DMS53 treated with DMSO at 0.1 percent for 48 hours (cell line): Measurements from ENCODE around the gene USP15.

Experiments
- DNase-seq: peaks from one replicate; lab custom pipeline; 2025; ENCODE audit not compliant: unreplicated experiment; lab: John Stamatoyannopoulos, UW

USP15 gene

GRCh38 chr12:62279058-62279457, 18.9 kb downstream of the USP15 start:
- DNase-seq, result no peak

- DNase-seq, result no peak
Measured at GRCh38 chr12:62279961-62280360, 19.8 kb downstream of the USP15 start.

- DNase-seq, result no peak
Measured at GRCh38 chr12:62282057-62282774, 22.0 kb downstream of the USP15 start.

- DNase-seq, result no peak
Measured at GRCh38 chr12:62284749-62285148, 24.5 kb downstream of the USP15 start.

- no peak for DNase-seq
Measured at GRCh38 chr12:62285284-62285683, 25.1 kb downstream of the USP15 start.

- DNase-seq, result no peak
Measured at GRCh38 chr12:62288328-62288727, 28.1 kb downstream of the USP15 start.

- DNase-seq, result no peak
Measured at GRCh38 chr12:62290846-62291245, 30.6 kb downstream of the USP15 start.

GRCh38 chr12:62291864-62292760, 31.9 kb downstream of the USP15 start:
- DNase-seq, result peak; percentile 3

- no peak for DNase-seq
Measured at GRCh38 chr12:62292761-62293344, 32.6 kb downstream of the USP15 start.

GRCh38 chr12:62294378-62294777, 34.2 kb downstream of the USP15 start:
- DNase-seq, result no peak

GRCh38 chr12:62296001-62296400, 35.8 kb downstream of the USP15 start:
- DNase-seq, result no peak

- DNase-seq, result no peak
Measured at GRCh38 chr12:62297321-62297720, 37.1 kb downstream of the USP15 start.

- no peak for DNase-seq
Measured at GRCh38 chr12:62299617-62300016, 39.4 kb downstream of the USP15 start.

GRCh38 chr12:62301080-62301798, 41.0 kb downstream of the USP15 start:
- DNase-seq, result no peak

GRCh38 chr12:62301799-62302133, 41.6 kb downstream of the USP15 start:
- no peak for DNase-seq

GRCh38 chr12:62304560-62304959, 44.4 kb downstream of the USP15 start:
- no peak for DNase-seq

GRCh38 chr12:62305778-62306177, 45.6 kb downstream of the USP15 start:
- no peak for DNase-seq

GRCh38 chr12:62306569-62307530, 46.6 kb downstream of the USP15 start:
- no peak for DNase-seq

GRCh38 chr12:62308201-62308600, 48.0 kb downstream of the USP15 start:
- no peak for DNase-seq

- no peak for DNase-seq
Measured at GRCh38 chr12:62313727-62314380, 53.6 kb downstream of the USP15 start.
